ENCODE results near the gene TLL2. TPM values are rescaled to one million over a fixed set of nuclear protein-coding genes. Genes with fewer than 3 reads are reported as not detected.

Gene TLL2
- total and polyA plus RNA-seq, 2 experiments from 2014 or later = 2.6 to 3.0 TPM

- Mint-ChIP-seq H3K27me3 (ENCODE audit: insufficient read depth, low read depth, poor library complexity) (peaks cover 7% of the 10 kb centered on the region), H3K4me3 (no peak overlapping the region), H3K9me3 (peaks cover 11% of the 10 kb centered on the region), H3K27ac (no peak overlapping the region), H3K36me3 (ENCODE audit: low read depth) (peaks cover 18% of the 10 kb centered on the region), H3K4me1 (peaks cover 39% of the 10 kb centered on the region)
- no peaks in the 10 kb centered on the region for H3F3A ChIP-seq (replicated peaks; ENCODE audit: low read depth)
- ATAC-seq (peak; percentile 69), DNase-seq (ENCODE audit: low spot score) (peak; percentile 34)
- no peak overlapping the region for H3K27ac ChIP-seq (ENCODE audit: low read depth)
- no peaks in the 10 kb centered on the region for H3K36me3 ChIP-seq (ENCODE audit: insufficient read depth)
- H3K9me2 ChIP-seq (ENCODE audit: insufficient read depth) = no peaks in the 10 kb centered on the region; the same call in none of the 2 replicates
- H3K79me2 ChIP-seq (replicated peaks; ENCODE audit: insufficient read depth) = no peaks in the 10 kb centered on the region
- TF ChIP-seq NANOG (IDR thresholded peaks at IDR 0.05; ENCODE audit: borderline replicate concordance) (no peak), ZNF114 (CRISPR knock-in tag; IDR thresholded peaks at IDR 0.05) (no peak), ZNF331 (CRISPR knock-in tag; IDR thresholded peaks at IDR 0.05; ENCODE audit: low read depth) (no peak), ETS1 (IDR thresholded peaks at IDR 0.05) (no peak), ZNF462 (CRISPR knock-in tag; IDR thresholded peaks at IDR 0.05) (no peak), CREB1 (CRISPR knock-in tag; IDR thresholded peaks at IDR 0.05; ENCODE audit: low read depth) (no peak), CTCF (conservative IDR thresholded peaks at IDR 0.05; ENCODE audit: low read depth in 2 of 2) (no peak), POLR2AphosphoS5 (IDR thresholded peaks at IDR 0.05; ENCODE audit: low read depth) (no peak), EZH2 (IDR thresholded peaks at IDR 0.05; ENCODE audit: low read depth, unreplicated experiment) (no peak), EZH2phosphoT487 (IDR thresholded peaks at IDR 0.05; ENCODE audit: unreplicated experiment) (no peak), STAT1 (IDR thresholded peaks at IDR 0.05; ENCODE audit: unreplicated experiment) (no peak), JUNB (IDR thresholded peaks at IDR 0.05; ENCODE audit: unreplicated experiment) (no peak), REST (IDR thresholded peaks at IDR 0.05; ENCODE audit: unreplicated experiment) (no peak)
- H4K20me1 ChIP-seq (replicated peaks; ENCODE audit: insufficient read depth) = no peaks in the 10 kb centered on the region
- no peak overlapping the region for H3K4me3 ChIP-seq
- peak overlapping the region; percentile 69 for H2AFZ ChIP-seq
- peaks cover 32% of the 10 kb centered on the region for H3K4me1 ChIP-seq (ENCODE audit: insufficient read depth)
- H3K4me2 ChIP-seq = peak overlapping the region; percentile 66
- H3K27me3 ChIP-seq (ENCODE audit: insufficient read depth) = no peaks in the 10 kb centered on the region
Measured at GRCh38 chr10:96441987-96442643, 71.6 kb downstream of the TLL2 start.
